DOHH2 (cell line): ENCODE measurements around the gene ENDOU.

ENCODE experiments used
- EZH2phosphoT487 ChIP-seq: fragments of 200-600 bp; sonication (generic); IDR thresholded peaks from 2 replicates; pipeline ENCODE4 v1.6.1; 2017; ENCODE audit warnings: borderline replicate concordance, mild to moderate bottlenecking, antibody characterized with exemption, low read length, moderate library complexity, mixed read lengths
- TF ChIP-seq, protein P1 (sequence below): fragments of 200-600 bp; sonication (generic); IDR thresholded peaks from one replicate; pipeline ENCODE4 v1.5.1; 2014; ENCODE audit warnings: antibody characterized with exemption, mild to moderate bottlenecking, low read depth, low read length; ENCODE audit not compliant: poor library complexity, severe bottlenecking

DNA sequence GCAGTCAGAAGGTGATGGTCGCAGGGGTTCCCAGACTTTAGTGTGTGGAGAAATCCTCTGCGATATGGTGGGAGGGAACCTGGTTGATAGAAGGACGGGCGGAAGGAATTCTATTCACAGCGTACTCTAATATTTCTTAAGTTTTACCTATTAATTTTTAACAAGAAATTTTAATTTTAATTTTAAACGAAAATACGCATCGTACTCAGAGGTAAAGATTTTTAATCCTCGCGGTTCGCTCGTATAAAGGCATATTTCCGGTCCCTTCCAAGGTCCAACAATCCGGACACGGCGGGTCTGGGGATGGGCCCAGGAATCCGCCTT is 47.4 kb upstream of the ENDOU start:
- TF ChIP-seq, protein P1, sequence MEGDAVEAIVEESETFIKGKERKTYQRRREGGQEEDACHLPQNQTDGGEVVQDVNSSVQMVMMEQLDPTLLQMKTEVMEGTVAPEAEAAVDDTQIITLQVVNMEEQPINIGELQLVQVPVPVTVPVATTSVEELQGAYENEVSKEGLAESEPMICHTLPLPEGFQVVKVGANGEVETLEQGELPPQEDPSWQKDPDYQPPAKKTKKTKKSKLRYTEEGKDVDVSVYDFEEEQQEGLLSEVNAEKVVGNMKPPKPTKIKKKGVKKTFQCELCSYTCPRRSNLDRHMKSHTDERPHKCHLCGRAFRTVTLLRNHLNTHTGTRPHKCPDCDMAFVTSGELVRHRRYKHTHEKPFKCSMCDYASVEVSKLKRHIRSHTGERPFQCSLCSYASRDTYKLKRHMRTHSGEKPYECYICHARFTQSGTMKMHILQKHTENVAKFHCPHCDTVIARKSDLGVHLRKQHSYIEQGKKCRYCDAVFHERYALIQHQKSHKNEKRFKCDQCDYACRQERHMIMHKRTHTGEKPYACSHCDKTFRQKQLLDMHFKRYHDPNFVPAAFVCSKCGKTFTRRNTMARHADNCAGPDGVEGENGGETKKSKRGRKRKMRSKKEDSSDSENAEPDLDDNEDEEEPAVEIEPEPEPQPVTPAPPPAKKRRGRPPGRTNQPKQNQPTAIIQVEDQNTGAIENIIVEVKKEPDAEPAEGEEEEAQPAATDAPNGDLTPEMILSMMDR, result no peak
- TF ChIP-seq EZH2phosphoT487, result no peak
